ENCODE results near the gene TRIM65.

GRCh38 chr17:75926456-75926855 is 29.7 kb upstream of the TRIM65 start:
- TF ChIP-seq KLF16 (CRISPR knock-in tag; IDR thresholded peaks at IDR 0.05) = no peak
- TF ChIP-seq FOXP1 (IDR thresholded peaks at IDR 0.05) = no peak
- no peak for TF ChIP-seq FOXP1 (CRISPR knock-in tag; IDR thresholded peaks at IDR 0.05)
- TF ChIP-seq NCOA2 (CRISPR knock-in tag; IDR thresholded peaks at IDR 0.05) = no peak
- TF ChIP-seq MED1 (CRISPR knock-in tag; IDR thresholded peaks at IDR 0.05) = no peak
- TF ChIP-seq RARG (CRISPR knock-in tag; IDR thresholded peaks at IDR 0.05; ENCODE audit: low read depth) = no peak

All from HepG2 (cell line).